Pons (tissue), 1 donor: ENCODE results near the gene CAMKMT.
"Not testable (repeated sequence)": the region's sequence is repeated elsewhere in the genome, so short reads cannot be mapped to it uniquely, and the experiment has no call there.

Experiments
- DNase-seq: peaks from one replicate; pipeline ENCODE4 v3.0.0-alpha.2; 2016; ENCODE audit warnings: low spot score

Gene CAMKMT

DNA sequence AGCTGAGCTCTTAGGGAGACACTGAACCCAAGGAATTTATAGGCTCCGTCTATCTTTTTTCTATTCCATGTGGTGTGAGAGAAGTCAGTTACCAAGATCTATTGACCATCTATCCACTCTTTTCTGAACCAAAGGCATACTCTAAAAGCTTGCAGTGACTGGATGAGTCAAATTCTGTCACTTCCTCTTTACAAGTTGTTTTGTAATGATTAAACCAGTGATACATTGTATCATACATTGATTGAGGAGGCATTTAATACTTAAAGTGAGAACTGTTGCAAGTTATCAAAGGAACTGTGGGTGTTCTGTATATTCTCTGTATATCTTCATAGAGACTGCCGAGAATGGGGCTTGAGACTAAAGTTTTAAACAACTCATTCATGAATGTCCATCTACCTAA, 188.8 kb downstream of the CAMKMT start:
- no peak for DNase-seq

DNA sequence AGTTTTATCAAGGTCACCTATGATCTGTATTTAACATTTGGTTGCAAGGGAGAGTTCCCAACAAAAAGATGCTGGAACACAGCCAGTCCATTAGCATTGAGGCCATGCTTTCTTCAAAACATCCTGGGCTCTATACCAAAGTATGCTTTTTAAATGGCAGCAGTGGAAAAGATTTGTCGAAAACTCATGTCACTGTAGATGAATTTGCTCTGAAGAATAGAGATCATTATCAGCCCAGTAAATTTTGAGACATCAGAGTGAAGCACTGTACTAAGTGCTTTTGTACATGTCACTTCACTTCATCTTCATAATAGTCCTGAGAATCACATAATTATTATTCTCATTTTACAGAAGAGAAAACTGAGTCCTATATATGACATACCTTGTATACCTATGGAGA, 189.8 kb downstream of the CAMKMT start:
- DNase-seq, result no peak

DNA sequence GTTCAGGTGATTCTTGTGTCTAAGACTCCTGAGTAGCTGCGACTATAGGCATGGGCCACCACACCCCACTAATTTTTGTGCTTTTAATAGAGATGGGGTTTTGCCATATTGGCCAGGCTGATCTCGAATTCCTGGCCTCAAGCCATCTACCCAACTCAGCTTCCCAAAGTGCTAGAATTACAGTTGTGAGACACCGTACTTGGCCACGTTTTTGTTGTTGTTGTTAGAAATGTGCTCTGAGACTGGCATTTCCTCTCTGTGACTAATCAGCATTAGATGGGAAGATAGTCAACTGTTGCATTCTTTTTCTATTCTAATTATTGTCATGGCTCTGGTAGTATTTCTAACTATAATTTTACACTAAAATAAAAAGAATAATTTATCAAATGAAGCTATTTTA, 191.7 kb downstream of the CAMKMT start:
- DNase-seq, result no peak

DNA sequence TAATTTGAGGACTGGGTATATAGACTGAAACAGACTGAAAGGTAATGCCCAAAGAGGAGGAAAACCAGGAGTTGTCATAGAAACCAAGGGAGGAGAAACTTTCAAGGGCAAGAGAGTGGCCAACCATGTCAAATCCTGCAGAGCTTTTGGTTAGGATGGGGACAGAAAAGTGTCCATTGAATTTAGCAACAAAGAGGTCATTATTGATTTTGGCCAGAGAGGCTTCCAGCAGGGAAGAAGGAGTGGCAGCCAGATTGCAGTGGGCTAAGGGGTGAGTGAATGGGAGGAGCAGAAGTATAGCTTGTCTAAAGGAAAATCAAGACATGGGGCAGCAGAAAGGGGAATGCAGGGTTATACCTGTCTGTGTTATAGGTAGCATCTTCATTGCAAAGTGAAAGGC, 194.0 kb downstream of the CAMKMT start:
- DNase-seq, result no peak

DNA sequence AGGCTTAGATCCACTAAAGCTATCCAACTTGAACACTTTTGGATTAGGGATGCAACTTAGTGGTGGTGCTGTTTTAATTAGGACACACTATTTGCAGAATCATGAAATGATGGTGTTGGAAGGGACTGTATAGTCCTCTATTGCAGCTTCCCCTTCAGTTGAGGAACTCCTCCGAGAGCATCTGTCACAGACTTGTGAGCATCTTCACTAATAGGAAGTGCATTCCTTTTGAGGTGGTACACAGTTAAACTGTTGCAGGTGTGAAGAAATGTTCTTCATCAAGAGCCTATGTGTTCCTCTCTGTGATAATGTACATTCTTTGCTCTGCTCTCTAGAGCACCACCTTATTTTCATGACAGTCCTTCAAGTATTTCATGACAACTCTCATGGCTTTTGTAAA, 197.4 kb downstream of the CAMKMT start:
- DNase-seq, result no peak

DNA sequence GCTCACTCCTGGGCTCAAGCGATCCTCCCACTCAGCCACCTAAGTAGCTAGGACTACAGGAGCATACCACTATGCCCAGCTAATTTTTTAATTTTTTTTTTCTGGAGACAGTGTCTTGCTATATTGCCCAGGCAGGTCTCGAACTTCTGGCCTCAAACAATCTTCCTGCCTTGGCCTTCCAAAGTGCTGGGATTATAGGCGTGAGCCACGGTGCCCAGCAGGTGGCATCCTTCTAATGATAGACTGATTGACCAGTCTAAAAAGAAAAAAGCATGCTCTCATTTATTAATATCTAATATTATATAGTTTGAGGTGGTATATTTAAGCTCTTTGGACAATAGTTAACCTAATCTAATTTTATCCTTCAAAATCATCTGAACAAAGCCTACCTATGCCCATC, 198.6 kb downstream of the CAMKMT start:
- DNase-seq, result no peak

DNA sequence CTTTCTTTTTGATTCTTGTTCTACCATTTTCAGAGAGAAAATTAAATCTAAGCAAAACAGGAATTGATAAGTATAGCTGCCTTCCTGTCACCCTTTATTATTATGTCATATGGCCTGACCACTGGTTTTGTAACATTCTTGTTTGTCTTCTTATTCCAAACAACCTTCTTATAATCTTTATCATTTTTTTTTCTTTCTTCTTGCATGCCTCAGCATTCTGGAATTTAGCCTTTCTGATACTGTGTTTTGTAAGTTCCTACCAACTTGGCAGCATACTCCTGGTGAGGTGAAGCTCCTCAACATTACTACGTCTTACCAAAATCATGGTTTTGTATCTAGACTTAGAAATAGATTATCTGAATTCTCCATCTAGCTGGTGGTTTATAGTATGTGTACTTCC, 199.2 kb downstream of the CAMKMT start:
- no peak for DNase-seq

DNA sequence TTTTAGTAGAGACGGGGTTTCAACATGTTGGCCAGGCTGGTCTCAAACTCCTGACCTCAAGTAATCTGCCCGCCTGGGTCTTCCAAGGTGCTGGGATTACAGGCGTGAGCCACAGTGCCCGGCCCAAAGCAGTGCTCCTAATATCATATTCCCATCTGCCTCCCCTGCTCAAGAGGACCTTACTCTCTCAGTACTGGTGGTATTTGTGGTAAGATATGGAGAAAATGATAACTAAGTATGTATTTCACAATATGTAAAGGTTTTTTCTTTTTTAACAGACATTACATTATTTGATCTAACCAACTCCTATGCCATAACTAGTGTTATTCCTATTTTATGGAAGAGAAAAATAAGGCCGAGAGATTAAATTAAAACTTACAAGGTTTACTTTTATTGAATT, 201.0 kb downstream of the CAMKMT start:
- DNase-seq, result no peak

DNA sequence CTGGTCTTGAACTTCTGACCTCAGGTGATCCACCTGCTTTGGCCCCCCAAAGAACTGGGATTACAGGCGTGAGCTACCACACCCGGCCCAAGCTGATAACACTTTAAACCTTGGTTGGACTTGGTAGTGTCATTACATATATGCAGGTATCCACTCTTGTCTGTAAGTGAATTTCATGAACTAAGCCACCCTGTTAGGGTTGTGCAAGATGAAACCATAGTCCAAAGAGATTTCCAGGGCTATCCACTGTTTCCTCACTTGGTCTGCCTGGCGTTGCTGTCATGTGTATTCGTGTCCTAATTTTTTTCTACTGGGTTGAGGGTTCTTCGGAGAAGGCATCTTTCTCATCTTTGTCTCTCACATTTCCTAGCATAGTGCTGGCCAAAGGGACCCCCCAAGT, 203.0 kb downstream of the CAMKMT start:
- DNase-seq, result no peak

DNA sequence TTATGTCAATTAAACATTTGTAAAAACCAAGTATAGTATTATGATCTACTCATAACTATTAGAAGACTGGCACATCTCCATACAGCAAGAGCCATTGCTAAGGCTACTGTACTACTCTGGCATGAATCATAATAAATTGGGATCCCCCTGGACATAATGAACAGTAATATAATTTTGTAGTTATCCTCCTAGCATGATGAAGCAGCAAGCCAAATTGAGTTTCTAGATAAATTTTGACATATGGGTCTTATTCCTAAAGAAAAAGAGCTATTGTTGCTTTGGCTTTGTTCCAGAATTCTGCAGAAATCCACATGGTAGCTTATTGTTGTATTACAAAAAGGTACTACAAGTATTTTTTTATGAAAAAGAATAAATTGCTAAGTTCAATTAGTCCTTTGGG, 204.3 kb downstream of the CAMKMT start:
- no peak for DNase-seq

DNA sequence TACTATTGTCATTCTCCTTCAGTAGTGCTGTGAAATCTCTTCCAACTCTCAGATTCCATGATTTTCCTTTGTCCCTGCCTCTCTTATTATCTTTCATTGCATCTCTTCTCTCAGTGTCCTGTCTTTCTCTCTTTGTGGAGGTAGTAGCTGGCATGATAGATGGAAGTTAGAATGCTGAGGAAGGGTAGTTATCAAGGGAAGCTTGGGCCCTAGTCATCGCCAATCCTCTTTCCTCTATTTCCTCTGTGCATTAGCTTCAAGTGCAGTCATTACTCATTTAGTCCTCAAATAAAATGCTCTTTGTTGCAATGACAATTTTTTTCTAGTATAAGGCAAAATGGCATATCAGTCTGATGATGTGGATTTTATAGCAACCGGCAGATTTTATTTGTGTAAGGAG, 207.7 kb downstream of the CAMKMT start:
- no peak for DNase-seq

DNA sequence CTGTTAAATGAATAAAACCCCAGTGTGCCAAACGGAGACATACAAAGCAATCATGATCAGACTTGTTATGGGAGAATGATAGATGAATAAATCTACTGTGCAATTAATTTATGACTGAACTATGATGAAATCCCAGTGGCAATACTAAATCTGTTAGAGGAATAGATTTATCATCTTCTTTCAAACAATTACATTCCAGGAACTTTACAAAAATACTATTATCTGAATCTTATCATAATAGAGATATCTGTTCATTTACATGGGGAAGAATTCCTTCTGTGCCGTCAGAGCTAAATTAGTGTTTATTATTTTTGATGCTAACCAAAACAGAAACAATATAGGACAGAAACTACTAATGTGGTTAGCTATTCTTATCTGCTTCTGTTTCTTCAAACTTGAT, 208.5 kb downstream of the CAMKMT start:
- DNase-seq, result no peak

DNA sequence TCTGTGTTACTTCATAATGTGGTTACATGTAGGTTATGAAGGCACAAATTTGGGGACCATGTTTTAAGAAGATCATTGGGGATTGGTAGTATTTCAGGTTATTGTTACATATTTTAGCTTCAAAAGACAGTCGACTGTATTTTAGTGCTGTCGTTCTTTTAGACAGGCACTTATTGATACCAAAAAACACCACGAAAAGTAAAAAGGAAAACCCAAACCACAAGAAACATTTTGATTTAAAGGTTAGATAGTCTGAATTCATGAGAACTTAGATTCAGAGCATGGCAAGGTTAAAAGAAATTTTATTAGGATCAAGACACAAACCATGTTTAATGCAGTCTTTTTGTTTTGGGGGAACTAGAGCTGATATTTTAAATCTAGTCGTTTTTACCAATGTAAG, 209.0 kb downstream of the CAMKMT start:
- no peak for DNase-seq

DNA sequence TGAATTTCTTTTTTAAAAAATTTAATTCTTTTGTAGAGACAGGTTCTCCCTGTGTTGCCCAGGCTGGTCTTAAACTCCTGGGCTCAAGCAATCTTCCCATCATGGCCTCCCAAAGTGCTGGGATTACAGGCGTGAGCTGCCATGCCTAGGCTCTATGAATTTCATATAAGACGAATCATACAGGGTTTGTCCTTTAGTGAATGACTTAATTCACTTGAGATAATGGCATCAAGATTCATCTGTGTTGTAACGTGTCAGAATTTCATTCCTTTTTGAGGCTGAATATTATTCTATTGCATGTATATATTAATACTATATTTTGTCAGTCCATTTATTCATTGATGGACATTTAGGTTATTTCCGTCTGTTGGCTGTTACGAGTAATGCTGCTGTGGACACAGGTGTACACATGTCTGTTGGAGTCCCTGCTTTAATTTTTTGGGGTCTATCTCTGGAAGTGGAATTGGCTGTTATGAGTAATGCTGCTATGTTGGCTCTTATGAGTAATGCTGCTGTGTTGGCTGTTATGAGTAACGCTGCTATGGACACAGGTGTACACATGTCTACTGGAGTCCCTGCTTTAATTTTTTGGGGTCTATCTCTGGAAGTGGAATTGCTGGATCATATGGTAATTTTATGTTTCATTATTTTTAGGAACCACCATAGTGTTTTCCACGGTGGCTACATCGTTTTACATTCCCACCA, 210.6 kb downstream of the CAMKMT start:
- DNase-seq, result no peak

DNA sequence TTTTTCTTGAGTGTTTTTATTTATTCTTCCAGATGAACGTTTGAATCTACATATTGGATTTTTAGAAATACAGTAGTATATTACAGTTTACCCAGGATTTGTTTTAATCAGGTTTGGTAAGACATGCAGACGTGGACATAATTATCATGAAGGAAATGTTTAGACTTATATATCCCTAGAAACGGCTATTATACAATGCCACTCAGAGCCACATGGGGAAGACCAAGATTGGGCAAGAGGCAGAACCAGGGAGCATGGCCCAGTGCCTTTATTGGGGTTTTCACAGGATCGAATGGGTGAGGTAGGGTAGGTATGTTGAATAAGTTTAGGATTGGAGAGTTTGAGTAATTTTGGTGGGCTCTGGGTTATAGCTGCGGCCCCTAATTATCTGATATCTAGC, 212.2 kb downstream of the CAMKMT start:
- DNase-seq, result no peak

DNA sequence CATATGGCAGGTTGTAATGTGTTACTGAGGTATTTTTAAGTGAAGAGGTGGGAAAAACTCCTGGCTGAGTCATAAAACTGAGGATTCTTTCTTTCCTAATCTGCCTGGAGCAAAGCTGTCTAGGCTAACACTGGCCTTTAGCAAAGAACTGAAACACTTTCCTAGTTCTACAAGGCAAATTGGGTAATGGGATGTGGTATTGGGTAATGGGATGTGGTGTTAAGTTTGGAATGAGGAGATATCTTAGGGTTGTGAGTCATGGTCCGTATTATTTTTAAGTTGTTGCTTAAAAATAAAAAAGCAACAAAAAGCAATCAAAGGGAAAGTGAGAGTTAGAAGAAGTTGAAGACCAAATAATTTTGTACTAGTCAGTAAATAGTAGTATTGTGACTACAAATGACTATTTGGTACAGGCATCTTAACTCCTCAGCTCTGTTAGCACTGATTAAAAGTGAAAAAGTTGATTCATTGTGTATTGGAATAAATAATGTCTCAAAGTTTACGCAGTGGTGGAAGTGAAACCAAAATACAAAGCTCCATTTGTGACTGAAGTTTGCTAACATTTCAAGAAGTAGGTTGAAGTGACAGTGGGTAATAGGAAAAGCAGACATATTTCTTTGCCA, 216.8 kb downstream of the CAMKMT start:
- no peak for DNase-seq

DNA sequence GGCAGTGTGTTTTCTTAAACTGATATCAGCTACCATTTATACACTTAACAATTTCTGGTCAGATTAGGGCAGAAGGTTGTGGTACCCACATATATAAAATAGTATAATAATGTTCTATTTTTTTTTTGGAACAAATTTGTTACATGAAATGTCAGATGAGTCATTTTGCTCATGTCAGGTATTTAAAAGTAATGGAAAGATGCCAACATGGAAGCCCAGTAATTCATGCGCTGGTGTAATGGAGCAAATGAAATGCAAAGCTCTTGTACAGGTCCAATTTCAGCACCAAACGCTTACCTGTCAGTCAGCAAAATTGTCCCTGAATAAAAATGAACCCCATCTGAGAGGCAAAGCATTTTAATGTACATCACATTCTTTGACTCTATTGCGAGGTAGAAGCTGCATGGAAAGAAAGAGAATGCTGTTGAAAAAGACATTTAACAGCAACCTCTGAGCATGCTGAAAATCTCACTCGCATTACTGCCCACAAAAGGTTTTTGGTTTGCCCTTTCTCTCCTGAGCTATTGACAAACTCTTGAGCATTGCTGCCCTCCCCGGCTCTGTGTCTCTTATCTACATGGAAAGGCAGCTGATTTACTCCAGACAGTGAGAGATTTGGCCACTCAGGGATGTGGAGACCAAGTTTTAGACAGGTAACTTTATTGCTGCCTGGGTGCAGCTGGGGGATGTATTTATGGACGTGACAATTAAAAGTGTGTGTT, 217.5 kb downstream of the CAMKMT start:
- no peak for DNase-seq

DNA sequence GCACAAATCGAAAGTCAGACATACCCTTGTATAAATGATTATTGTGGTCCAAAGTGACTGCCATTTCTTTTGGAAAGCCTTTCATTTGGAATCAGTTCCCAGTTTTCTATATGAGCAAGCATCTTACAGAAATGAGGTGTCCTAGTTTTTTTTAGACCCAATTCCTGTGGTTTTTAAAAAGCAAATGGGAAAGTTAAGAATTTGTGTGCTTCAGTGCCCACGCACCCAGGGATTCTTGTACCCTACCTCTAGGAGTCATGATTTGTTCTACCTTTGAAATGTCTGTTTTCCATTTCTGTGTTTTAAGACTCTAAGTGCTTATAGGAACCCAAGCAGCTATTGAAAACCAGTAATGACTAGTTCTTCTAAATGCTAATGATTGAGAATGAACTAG, 218.1 kb downstream of the CAMKMT start:
- DNase-seq, result no peak

DNA sequence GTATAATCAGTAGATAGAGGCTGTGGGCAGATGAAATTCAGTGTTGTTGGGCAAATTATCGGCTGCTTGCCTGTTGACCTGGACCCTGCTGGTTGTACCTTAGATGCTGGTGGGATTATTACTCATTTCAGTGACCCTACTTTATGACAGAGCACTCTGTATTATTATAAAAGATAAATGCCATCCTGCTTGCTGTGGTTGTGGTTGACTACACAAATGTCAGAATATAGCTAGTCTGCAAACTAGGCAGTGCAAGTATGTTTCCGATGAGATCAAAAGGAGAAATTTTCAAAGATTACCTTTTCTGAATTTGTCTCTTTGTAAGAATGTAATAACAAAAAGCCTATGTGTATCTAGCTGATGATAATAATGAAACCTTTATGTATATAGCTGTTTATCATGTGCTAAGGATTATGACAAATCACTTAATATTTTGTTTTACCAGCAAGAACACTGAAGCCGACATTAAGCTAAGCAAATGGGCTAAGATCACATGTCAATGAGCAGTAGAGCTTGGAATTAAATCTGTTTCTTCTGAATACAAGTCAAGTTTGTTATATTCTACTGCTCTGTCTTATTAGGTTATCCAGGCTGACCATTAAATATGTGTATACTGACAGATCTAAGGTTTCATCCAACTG, 219.2 kb downstream of the CAMKMT start:
- no peak for DNase-seq

DNA sequence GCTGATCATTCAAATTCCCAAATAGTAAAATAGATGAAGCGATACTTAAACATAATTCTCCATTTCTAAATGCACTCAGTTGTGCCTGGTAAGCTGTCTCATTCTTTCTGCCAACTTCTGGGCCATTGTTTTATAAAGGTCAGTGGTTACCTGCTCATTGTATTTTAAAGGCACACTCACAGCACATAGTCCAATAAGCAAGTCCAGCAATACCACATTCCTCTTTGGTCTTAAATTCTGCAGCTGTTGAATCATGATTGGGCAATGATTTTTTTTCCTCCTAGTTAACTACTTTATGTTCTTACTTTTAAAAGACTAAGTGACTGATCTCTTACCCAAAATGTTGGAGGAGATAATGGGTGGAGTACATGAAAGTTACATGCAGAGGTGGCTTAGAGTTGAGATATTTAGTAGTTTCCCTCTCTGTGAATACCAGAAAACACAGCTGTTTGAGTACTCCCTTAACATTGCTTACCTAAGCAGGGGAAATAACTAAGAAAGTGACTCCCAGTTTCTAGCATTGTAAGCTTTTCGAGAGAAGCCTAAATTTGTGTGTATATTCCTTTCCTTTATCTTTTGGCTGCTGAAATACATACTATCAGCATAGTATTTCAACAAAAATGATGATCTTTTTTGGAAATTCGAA, 220.7 kb downstream of the CAMKMT start:
- DNase-seq, result no peak

DNA sequence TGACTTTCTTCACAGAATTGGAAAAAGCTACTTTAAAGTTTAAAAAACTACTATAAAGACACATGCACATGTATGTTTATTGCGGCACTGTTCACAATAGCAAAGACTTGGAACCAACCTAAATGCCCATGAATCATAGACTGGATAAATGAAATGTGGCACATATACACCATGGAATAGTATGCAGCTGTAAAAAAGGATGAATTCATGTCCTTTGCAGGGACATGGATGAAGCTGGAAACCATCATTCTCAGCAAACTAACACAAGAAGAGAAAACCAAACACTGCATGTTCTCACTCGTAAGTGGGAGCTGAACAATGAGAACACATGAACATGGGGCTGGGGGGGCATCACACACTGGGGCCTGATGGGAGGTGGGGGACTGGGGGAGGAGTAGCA, 233.9 kb downstream of the CAMKMT start:
- DNase-seq, result not testable (repeated sequence)

DNA sequence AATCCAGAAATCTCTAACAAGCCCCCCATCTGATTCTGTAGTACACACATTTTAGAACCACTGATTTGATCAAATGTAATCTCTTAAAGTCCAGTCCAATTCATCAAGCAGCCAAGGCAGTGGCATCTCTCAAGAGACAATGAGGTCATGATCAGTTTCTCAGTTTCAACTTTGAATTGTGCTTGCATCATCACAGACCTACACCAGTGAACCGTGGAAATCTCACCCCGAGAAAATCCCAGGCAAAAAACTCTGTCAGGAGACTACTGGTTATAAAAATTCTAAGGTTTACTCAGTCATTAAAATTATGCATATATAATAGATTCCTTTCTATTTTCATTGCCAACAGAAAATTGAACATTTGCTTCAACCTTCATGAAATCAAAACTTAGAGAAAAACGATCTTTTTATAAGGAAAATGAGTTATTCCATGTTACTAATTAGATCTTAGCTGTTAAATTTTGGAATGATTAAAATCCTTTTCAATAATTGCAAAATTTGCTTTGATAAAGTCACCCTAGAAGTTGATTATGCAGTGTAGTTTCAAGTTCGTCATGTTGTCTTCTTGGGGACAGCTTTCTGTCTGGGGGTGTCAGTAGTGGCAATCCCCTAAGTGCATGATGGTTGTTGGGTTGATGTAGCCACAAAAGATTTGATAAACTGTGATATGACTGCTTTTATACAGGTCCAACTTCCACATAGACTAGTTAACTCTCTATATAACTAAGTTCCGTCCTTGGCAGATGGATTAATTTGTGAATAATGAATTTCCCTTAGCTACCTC, 235.0 kb downstream of the CAMKMT start:
- DNase-seq, result no peak
